Ovary (tissue), 3 donors: ENCODE results near the gene SELENON.

Source experiments
- CTCF ChIP-seq, 3 donors: fragments of 450-650 bp in 2 of 3; fragments of 200-600 bp in 1 of 3; IDR thresholded peaks; one replicate each; pipeline versions ENCODE4 v1.5.1 to v1.8.0; 2016 to 2022; ENCODE audit warnings: antibody characterized with exemption in 3 of 3, mild to moderate bottlenecking in 1 of 3
- POLR2A ChIP-seq: fragments of 450-650 bp; IDR thresholded peaks from one replicate; pipeline ENCODE4 v1.6.1; 2017; ENCODE audit warnings: antibody characterized with exemption, mild to moderate bottlenecking, moderate library complexity
- donor health status: DM: no; HTN: no; CAD: no.

GRCh38 chr1:25856856-25857255 is 56.9 kb downstream of the SELENON start:
- TF ChIP-seq CTCF (IDR thresholded peaks at IDR 0.05) (no peak), POLR2A (no peak)
